Measurements from ENCODE around the gene SLC17A2. TPM values are rescaled to one million over a fixed set of nuclear protein-coding genes. Genes with fewer than 3 reads are reported as not detected.
A peak's percentile ranks its signal among the peaks of the same experiment; 100 is the strongest.

SLC17A2 gene
- total and polyA plus RNA-seq, 2 donors from 2014 or later = 0.54 to 0.76 TPM

- TF ChIP-seq CTCF (IDR thresholded peaks at IDR 0.05; ENCODE audit: borderline replicate concordance, extremely low read depth, insufficient read depth) = no peak
- Histone ChIP-seq H3K27me3 (ENCODE audit: control insufficient read depth, insufficient read depth, low read length) (no peaks in the 10 kb centered on the region), H3K4me1 (ENCODE audit: control insufficient read depth in 2 of 3, insufficient read depth in 2 of 3, low read depth in 1 of 3, low read length in 3 of 3) (peaks cover 0 to 14% (median 0%) of the 10 kb centered on the region in 3 donors), H3K9me3 (ENCODE audit: control insufficient read depth in 2 of 3, insufficient read depth in 1 of 3, low read length in 3 of 3) (no peaks in the 10 kb centered on the region), H3K27ac (ENCODE audit: low read depth in 2 of 2, low read length in 2 of 2) (peak overlapping the region in 1 of 2 donors; percentile 62), H3K4me3 (ENCODE audit: low read length in 3 of 3) (no peak overlapping the region), H3K36me3 (ENCODE audit: control insufficient read depth in 2 of 3, insufficient read depth in 3 of 3, low read length in 3 of 3) (no peaks in the 10 kb centered on the region), H3K9ac (ENCODE audit: low read length in 3 of 3) (peak overlapping the region in 1 of 3 donors; percentile 14)
- FAIRE-seq (peak; percentile 37), DNase-seq (peak in 1 of 5 donors; percentile 14)
- intact Hi-C loops (cut with DNase I) = no loop called here
These were observed 55.0 kb downstream of the SLC17A2 start for GRCh38 chr6:25875563-25875905.

- no peak for DNase-seq
- H3K36me3 ChIP-seq (ENCODE audit: control insufficient read depth in 2 of 3, insufficient read depth in 3 of 3, low read length in 3 of 3) = no peaks in the 10 kb centered on the region
- H3K4me1 ChIP-seq (ENCODE audit: control insufficient read depth in 2 of 3, insufficient read depth in 2 of 3, low read depth in 1 of 3, low read length in 3 of 3) = peaks cover 0 to 9% (median 0%) of the 10 kb centered on the region in 3 donors
- H3K27me3 ChIP-seq (ENCODE audit: control insufficient read depth, insufficient read depth, low read length) = no peaks in the 10 kb centered on the region
- H3K4me3 ChIP-seq (ENCODE audit: low read length in 3 of 3) = no peak overlapping the region
- intact Hi-C loops (cut with DNase I) = no loop called here
- peak overlapping the region in 1 of 3 donors; percentile 14 for H3K9ac ChIP-seq (ENCODE audit: low read length in 3 of 3)
- no peak for FAIRE-seq
- no peaks in the 10 kb centered on the region for H3K9me3 ChIP-seq (ENCODE audit: control insufficient read depth in 2 of 3, insufficient read depth in 1 of 3, low read length in 3 of 3)
- H3K27ac ChIP-seq (ENCODE audit: low read depth in 2 of 2, low read length in 2 of 2) = peak overlapping the region; percentile 62 to 79
- no peak for TF ChIP-seq CTCF (IDR thresholded peaks at IDR 0.05; ENCODE audit: borderline replicate concordance, extremely low read depth, insufficient read depth)
These were observed 55.5 kb downstream of the SLC17A2 start for GRCh38 chr6:25874822-25875562.

GRCh38 chr6:25874118-25874517, 56.4 kb downstream of the SLC17A2 start, which contains the start of gene SLC17A3:
Gene SLC17A3, minus strand, starts transcription at chr6:25874243. Its CDS starts 5,856 bp downstream, at chr6:25868387.
- peak within 1 kb of the TSS; percentile 62 to 79 for H3K27ac ChIP-seq (ENCODE audit: low read depth in 2 of 2, low read length in 2 of 2)
- peak within 1 kb of the TSS in 2 of 3 donors; percentile 43 to 57 for H3K4me3 ChIP-seq (ENCODE audit: low read length in 3 of 3)
- no peak for TF ChIP-seq CTCF (IDR thresholded peaks at IDR 0.05; ENCODE audit: borderline replicate concordance, extremely low read depth, insufficient read depth)
- H3K9me3 ChIP-seq (ENCODE audit: control insufficient read depth in 2 of 3, insufficient read depth in 1 of 3, low read length in 3 of 3) = no peaks in the 10 kb centered on the region
- peaks cover 0 to 7% (median 0%) of the 10 kb centered on the region in 3 donors for H3K4me1 ChIP-seq (ENCODE audit: control insufficient read depth in 2 of 3, insufficient read depth in 2 of 3, low read depth in 1 of 3, low read length in 3 of 3)
- no peaks in the 10 kb centered on the region for H3K27me3 ChIP-seq (ENCODE audit: control insufficient read depth, insufficient read depth, low read length)
- no peak for FAIRE-seq
- H3K36me3 ChIP-seq (ENCODE audit: control insufficient read depth in 2 of 3, insufficient read depth in 3 of 3, low read length in 3 of 3) = no peaks in the 10 kb centered on the region
- intact Hi-C loops (cut with DNase I) = no loop called here
- H3K9ac ChIP-seq (ENCODE audit: low read length in 3 of 3) = peak within 1 kb of the TSS in 1 of 3 donors; percentile 23
- no peak for DNase-seq
